ENCODE measurements around the gene IL18BP. TPM values are rescaled to one million over a fixed set of nuclear protein-coding genes. Genes with fewer than 3 reads are reported as not detected.

IL18BP gene
- total and polyA plus RNA-seq, 9 of the 15 experiments (the other 6 are each of a cell fraction or from before 2014, with no cell fraction given), result 0.34 to 9.4 (median 3.2) TPM

- H2AFZ ChIP-seq (ENCODE audit: low read depth, low read length), result no peak overlapping the region
- ATAC-seq, result no peak
- H3K9ac ChIP-seq (ENCODE audit: insufficient read depth in 1 of 2, low read depth in 2 of 2, low read length in 2 of 2), result peak overlapping the region in 1 of 2 experiments; percentile 28; a peak in 1 of 4 replicates
- H3K9me3 ChIP-seq (replicated peaks; ENCODE audit: control insufficient read depth, insufficient read depth, low read depth, low read length), result no peaks in the 10 kb centered on the region
- H3K27ac ChIP-seq (ENCODE audit: extremely low read depth, low read depth, low read length), result no peak overlapping the region
- no peak for FAIRE-seq
- ChIA-PET CTCF (ENCODE audit: low intra/inter-chr PET ratio) (interaction anchor here (1.2 to 3.5 kb wide), 6 partner anchors 63 to 421 kb away, joined by 4 to 54 read pairs (median 7); partner anchors contain the start of gene CLPB), POLR2A (interaction anchor here (1.3 to 1.6 kb wide), 3 partner anchors 10 to 54 kb away, joined by 4 to 5 read pairs (median 5); no protein-coding TSS in a partner anchor)
- H3K4me3 ChIP-seq, result no peak overlapping the region
- BruUV-seq (replicated peaks), result no TSS peak
- H3K36me3 ChIP-seq (ENCODE audit: control insufficient read depth, insufficient read depth, low read length), result peaks cover 72% of the 10 kb centered on the region
- intact Hi-C loops (cut with micrococcal nuclease), result no loop called here
- WGBS (ENCODE audit: insufficient coverage, low coverage, missing lambda C conversion rate), result 56% methylated on average over 1 of the region's 1 CpG
- in situ Hi-C loops (cut with MboI), result loop anchor here (5.0 to 10.0 kb wide), 3 partner anchors 66 to 406 kb away; partner anchors contain the start of gene CLPB
- H4K20me1 ChIP-seq (replicated peaks; ENCODE audit: control insufficient read depth, insufficient read depth, low read length), result peaks cover 6% of the 10 kb centered on the region; the same call in 1 of the 2 replicates
- H3K27me3 ChIP-seq (ENCODE audit: control insufficient read depth in 2 of 2, insufficient read depth in 2 of 2, low read length in 2 of 2), result no peaks in the 10 kb centered on the region
- no peaks in the 10 kb centered on the region for H3K9me1 ChIP-seq (ENCODE audit: control insufficient read depth, insufficient read depth, low read length)
- no peak for TF ChIP-seq RBM39 (optimal IDR thresholded peaks at IDR 0.05; ENCODE audit: low read depth, low read length)
- TF ChIP-seq, protein P1, sequence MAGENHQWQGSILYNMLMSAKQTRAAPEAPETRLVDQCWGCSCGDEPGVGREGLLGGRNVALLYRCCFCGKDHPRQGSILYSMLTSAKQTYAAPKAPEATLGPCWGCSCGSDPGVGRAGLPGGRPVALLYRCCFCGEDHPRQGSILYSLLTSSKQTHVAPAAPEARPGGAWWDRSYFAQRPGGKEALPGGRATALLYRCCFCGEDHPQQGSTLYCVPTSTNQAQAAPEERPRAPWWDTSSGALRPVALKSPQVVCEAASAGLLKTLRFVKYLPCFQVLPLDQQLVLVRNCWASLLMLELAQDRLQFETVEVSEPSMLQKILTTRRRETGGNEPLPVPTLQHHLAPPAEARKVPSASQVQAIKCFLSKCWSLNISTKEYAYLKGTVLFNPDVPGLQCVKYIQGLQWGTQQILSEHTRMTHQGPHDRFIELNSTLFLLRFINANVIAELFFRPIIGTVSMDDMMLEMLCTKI (IDR thresholded peaks at IDR 0.05; ENCODE audit: partially characterized antibody), result no peak
- no peak for TF ChIP-seq FIP1L1 (IDR thresholded peaks at IDR 0.05; ENCODE audit: low read depth, low read length, poor library complexity, severe bottlenecking)
- TF ChIP-seq ZNF589 (CRISPR knock-in tag; IDR thresholded peaks at IDR 0.05; ENCODE audit: low read depth), result no peak
- no peak for TF ChIP-seq ARID4B (CRISPR knock-in tag; IDR thresholded peaks at IDR 0.05)
- no peak for TF ChIP-seq TEAD2 (tag; IDR thresholded peaks at IDR 0.05)
- TF ChIP-seq ZNF224 (CRISPR knock-in tag; IDR thresholded peaks at IDR 0.05), result no peak
- TF ChIP-seq POLR2B (IDR thresholded peaks at IDR 0.05; ENCODE audit: low read depth, partially characterized antibody), result no peak
- TF ChIP-seq FOXM1 (IDR thresholded peaks at IDR 0.05; ENCODE audit: low read depth), result no peak
- no peak for TF ChIP-seq FOXM1 (CRISPR knock-in tag; IDR thresholded peaks at IDR 0.05; ENCODE audit: low read depth)
- TF ChIP-seq RBM15 (IDR thresholded peaks at IDR 0.05; ENCODE audit: insufficient read depth, low read length), result no peak
- TF ChIP-seq JUND (IDR thresholded peaks at IDR 0.05; ENCODE audit: borderline replicate concordance, low read depth, low read length), result no peak
- no peak for TF ChIP-seq JUND (tag; IDR thresholded peaks at IDR 0.05; ENCODE audit: borderline replicate concordance, low read depth, low read length)
- TF ChIP-seq CCAR2 (IDR thresholded peaks at IDR 0.05; ENCODE audit: low read depth, low read length), result no peak
- TF ChIP-seq ZNF76 (CRISPR knock-in tag; IDR thresholded peaks at IDR 0.05; ENCODE audit: borderline replicate concordance), result no peak
- TF ChIP-seq PRPF4 (IDR thresholded peaks at IDR 0.05; ENCODE audit: insufficient read depth, low read depth, low read length, poor library complexity, severe bottlenecking), result no peak
- TF ChIP-seq TAF7 (tag; IDR thresholded peaks at IDR 0.05), result no peak
- no peaks in the 10 kb centered on the region for H3K4me1 ChIP-seq (replicated peaks in 1 of 2; ENCODE audit: control insufficient read depth in 2 of 2, insufficient read depth in 2 of 2, low read length in 2 of 2)
- no peak for DNase-seq (ENCODE audit: extremely low read depth in 1 of 4, low spot score in 3 of 4)
- no peaks in the 10 kb centered on the region for H3K79me2 ChIP-seq (ENCODE audit: control insufficient read depth, insufficient read depth, low read length)
- no peak overlapping the region for H3K4me2 ChIP-seq (ENCODE audit: insufficient read depth, low read length)
Observed at GRCh38 chr11:72026090-72026489, 27.4 kb downstream of the IL18BP start.
